Skin of body (tissue), 3 donors: ENCODE results near the gene GOLGA8M. TPM values are rescaled to one million over a fixed set of nuclear protein-coding genes. Genes with fewer than 3 reads are reported as not detected.
"Not testable (repeated sequence)": the region's sequence is repeated elsewhere in the genome, so short reads cannot be mapped to it uniquely, and the experiment has no call there.

Experiments used
- DNase-seq: peaks from one replicate; lab custom pipeline; 2025; lab: John Stamatoyannopoulos, UW
- small RNA-seq: library from RNA; depleted of rRNA; stranded (forward); fragments of <200 nt; gene quantifications from one replicate; pipeline ENCODE3, GENCODE V24; 2014; ENCODE audit warnings: low replicate concordance
- total RNA-seq: library from RNA; depleted of rRNA; stranded (reverse); fragments of >200 nt; gene quantifications from one replicate; pipeline ENCODE4 v1.2.3, GENCODE V29; 2014

The GOLGA8M gene
- total RNA-seq, 1 donor from 2014 or later: 3.4 TPM

GRCh38 chr15:28663717-28664116 lies 48.5 kb downstream of the GOLGA8M start:
- DNase-seq: not testable (repeated sequence)

GRCh38 chr15:28660750-28661149 lies 51.5 kb downstream of the GOLGA8M start:
- DNase-seq: not testable (repeated sequence)

- DNase-seq: not testable (repeated sequence)
These were observed 56.2 kb downstream of the GOLGA8M start for GRCh38 chr15:28656018-28656360.

GRCh38 chr15:28655329-28656017 lies 56.7 kb downstream of the GOLGA8M start:
- not testable (repeated sequence) for DNase-seq

- not testable (repeated sequence) for DNase-seq
These were observed 58.0 kb downstream of the GOLGA8M start for GRCh38 chr15:28654194-28654593.

GRCh38 chr15:28652538-28652937 lies 59.7 kb downstream of the GOLGA8M start:
- DNase-seq: not testable (repeated sequence)

Small RNAs within 50 kb of the gene (small RNA-seq; reads per million reads assigned to genes)
- not detected for gene RN7SL719P

Other genes with a start within 250 kb of the GOLGA8M start
- gene GOLGA8G, start 179.4 kb downstream of the GOLGA8M start, total RNA-seq: not detected
- gene GOLGA6L25, start 158.9 kb downstream of the GOLGA8M start, total RNA-seq: not detected
- gene GOLGA6L7, start 136.2 kb upstream of the GOLGA8M start, total RNA-seq: not detected
- gene APBA2, start 173.6 kb upstream of the GOLGA8M start, total RNA-seq: 7.1 TPM